ENCODE measurements around the gene PEX14.
"Not testable (repeated sequence)": the region's sequence is repeated elsewhere in the genome, so short reads cannot be mapped to it uniquely, and the experiment has no call there.

Gene PEX14

GRCh38 chr1:10444248-10444647, 30.5 kb upstream of the PEX14 start:
- no peak overlapping the region for H3K4me3 Mint-ChIP-seq
- H3K27me3 Mint-ChIP-seq: no peaks in the 10 kb centered on the region
- H3K4me1 Mint-ChIP-seq: no peaks in the 10 kb centered on the region
- no peaks in the 10 kb centered on the region for H3K36me3 Mint-ChIP-seq
- H3K9me3 Mint-ChIP-seq: no peaks in the 10 kb centered on the region
- H3K27ac Mint-ChIP-seq: no peak overlapping the region

- Mint-ChIP-seq H3K36me3 (no peaks in the 10 kb centered on the region), H3K9me3 (no peaks in the 10 kb centered on the region), H3K4me1 (no peaks in the 10 kb centered on the region), H3K4me3 (no peak overlapping the region), H3K27me3 (no peaks in the 10 kb centered on the region), H3K27ac (no peak overlapping the region)
These were observed 29.9 kb upstream of the PEX14 start for GRCh38 chr1:10444795-10445397.

DNA sequence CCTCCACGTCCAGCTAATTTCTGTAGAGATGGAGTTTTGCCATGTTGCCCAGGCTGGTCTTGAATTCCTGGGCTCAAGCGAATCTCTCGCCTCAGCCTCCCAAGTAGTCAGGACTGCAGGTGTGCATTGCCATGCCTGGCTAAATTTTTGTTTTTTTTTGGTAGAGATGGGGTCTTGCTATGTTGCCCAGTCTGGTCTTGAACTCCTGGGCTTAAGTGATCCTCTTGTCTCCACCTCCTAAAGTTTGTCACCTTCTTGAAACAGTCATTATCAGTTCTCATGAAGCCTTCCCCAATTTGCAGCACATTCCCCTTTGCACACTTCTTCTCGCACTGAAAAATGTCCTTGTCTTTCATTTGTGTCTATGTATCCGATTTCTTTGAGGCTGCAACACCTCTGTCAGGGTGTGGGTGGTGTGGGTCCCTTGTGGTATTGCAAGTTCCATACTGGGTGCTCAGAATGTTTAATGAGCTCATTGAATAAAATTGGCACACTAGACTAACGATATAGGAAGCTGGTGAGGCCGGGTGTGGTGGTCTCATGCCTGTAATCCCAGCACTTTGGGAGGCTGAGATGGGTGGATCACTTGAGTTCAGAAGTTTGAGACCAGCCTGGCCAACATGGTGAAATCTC, 27.8 kb upstream of the PEX14 start:
- no peak overlapping the region for H3K4me3 Mint-ChIP-seq
- no peaks in the 10 kb centered on the region for H3K36me3 Mint-ChIP-seq
- H3K27me3 Mint-ChIP-seq: no peaks in the 10 kb centered on the region
- no peaks in the 10 kb centered on the region for H3K9me3 Mint-ChIP-seq
- no peaks in the 10 kb centered on the region for H3K4me1 Mint-ChIP-seq
- no peak overlapping the region for H3K27ac Mint-ChIP-seq

DNA sequence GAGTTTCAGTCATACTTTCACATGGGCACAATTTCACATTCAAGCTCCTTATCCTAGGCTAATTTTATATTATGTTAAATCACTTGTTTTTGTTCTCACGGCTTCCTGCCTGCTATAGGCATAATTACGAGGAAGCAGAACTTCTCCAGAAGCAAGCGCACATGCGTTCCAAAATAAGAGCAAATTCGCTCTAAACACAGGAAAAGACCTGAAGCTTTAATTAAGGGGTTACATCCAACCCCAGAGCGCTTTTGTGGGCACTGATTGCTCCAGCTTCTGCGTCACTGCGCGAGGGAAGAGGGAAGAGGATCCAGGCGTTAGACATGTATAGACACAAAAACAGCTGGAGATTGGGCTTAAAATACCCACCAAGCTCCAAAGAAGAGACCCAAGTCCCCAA, 25.0 kb upstream of the PEX14 start, which contains the start of gene CORT:
Gene CORT, plus strand, starts transcription at position 281 of the 400 bp plus-strand sequence. CDS start 193 bp downstream, outside the sequence.
- H3K27ac Mint-ChIP-seq: no peak within 1 kb of the TSS
- no peaks in the 10 kb centered on the region for H3K4me1 Mint-ChIP-seq
- H3K27me3 Mint-ChIP-seq: no peaks in the 10 kb centered on the region
- H3K9me3 Mint-ChIP-seq: no peaks in the 10 kb centered on the region
- no peak within 1 kb of the TSS for H3K4me3 Mint-ChIP-seq
- no peaks in the 10 kb centered on the region for H3K36me3 Mint-ChIP-seq

- Mint-ChIP-seq H3K4me3 (no peak overlapping the region), H3K4me1 (no peaks in the 10 kb centered on the region), H3K36me3 (no peaks in the 10 kb centered on the region), H3K27ac (no peak overlapping the region), H3K9me3 (no peaks in the 10 kb centered on the region), H3K27me3 (no peaks in the 10 kb centered on the region)
These were observed 24.5 kb upstream of the PEX14 start for GRCh38 chr1:10450156-10450814.

DNA sequence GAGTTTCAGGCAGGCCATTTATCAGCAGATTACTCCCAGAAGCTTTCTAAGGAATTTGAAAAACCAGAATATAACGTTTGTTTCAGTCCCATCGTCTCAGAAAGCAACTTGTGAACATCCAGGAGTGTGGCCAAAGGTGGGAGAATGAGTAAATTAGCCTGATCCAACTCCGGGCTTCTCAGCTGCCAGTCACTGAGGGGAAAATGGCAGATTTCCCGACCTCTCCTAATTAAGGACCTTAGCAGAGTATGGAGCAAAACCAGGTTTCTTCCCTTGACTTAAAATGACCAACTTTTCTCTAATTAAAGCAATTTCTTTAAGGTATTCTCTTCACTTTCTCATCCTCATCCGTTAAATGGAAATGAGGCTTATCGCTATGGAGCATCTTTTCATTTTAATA, 23.9 kb upstream of the PEX14 start:
- no peaks in the 10 kb centered on the region for H3K4me1 Mint-ChIP-seq
- no peak overlapping the region for H3K4me3 Mint-ChIP-seq
- H3K36me3 Mint-ChIP-seq: no peaks in the 10 kb centered on the region
- no peaks in the 10 kb centered on the region for H3K27me3 Mint-ChIP-seq
- H3K27ac Mint-ChIP-seq: no peak overlapping the region
- no peaks in the 10 kb centered on the region for H3K9me3 Mint-ChIP-seq

DNA sequence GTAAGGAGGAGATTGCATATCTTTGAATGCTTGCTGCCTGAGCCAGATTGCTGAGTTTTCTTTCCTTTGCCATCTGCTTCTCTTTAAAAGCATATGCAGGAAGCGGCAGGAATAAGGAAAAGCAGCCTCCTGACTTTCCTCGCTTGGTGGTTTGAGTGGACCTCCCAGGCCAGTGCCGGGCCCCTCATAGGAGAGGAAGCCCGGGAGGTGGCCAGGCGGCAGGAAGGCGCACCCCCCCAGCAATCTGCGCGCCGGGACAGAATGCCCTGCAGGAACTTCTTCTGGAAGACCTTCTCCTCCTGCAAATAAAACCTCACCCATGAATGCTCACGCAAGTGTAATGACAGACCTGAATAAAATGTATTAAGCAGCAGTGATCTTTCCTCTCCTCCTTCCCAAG, 23.5 kb upstream of the PEX14 start:
- H3K27ac Mint-ChIP-seq: no peak overlapping the region
- H3K9me3 Mint-ChIP-seq: no peaks in the 10 kb centered on the region

DNA sequence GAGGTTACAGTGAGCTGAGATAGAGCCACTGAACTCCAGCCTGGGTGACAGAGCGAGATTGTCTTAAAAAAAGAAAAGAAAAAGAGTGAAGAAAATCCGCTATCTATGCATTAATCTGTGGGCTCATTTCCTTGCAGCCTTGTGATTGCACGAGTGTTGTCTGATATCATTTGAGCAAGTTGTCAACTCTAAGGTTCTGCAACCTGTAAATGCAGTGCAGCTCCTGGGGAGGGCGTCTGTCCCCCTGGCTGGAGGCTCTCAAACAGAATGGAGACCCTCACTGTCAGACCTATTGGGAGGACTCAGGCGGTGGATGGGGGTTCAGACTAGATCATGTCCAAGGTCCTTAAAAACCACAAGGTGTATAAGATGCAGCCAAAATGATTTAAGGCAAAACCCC, 18.7 kb upstream of the PEX14 start:
- H3K36me3 Mint-ChIP-seq: peaks cover 2% of the 10 kb centered on the region

More for the DNA sequence above, 23.5 kb upstream of the PEX14 start:
- no peak overlapping the region for H3K4me3 Mint-ChIP-seq
- H3K36me3 Mint-ChIP-seq: peaks cover 2% of the 10 kb centered on the region
- no peaks in the 10 kb centered on the region for H3K4me1 Mint-ChIP-seq
- no peaks in the 10 kb centered on the region for H3K27me3 Mint-ChIP-seq

DNA sequence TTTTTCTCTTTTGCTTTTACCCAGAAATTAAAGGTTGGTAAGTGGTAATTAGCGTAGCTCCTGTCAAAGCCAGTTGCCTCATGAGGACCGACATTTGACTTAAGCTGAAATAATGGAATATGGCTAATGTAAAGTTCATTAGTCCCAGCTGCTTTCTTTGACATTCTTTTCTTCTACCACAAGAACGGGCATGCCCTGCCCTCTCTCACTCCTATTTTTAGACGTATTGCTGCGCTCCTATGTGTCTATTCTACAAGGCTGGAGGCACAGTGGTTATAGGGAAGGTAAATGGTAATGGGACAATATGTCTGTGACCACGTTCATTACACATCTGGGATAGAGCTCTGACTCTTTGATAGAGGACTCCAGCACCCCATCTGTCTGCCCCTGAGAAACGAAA, 18.1 kb upstream of the PEX14 start:
- Mint-ChIP-seq H3K27ac (no peak overlapping the region), H3K9me3 (no peaks in the 10 kb centered on the region), H3K36me3 (peaks cover 2% of the 10 kb centered on the region), H3K4me1 (peaks cover 14% of the 10 kb centered on the region), H3K4me3 (no peak overlapping the region), H3K27me3 (no peaks in the 10 kb centered on the region)

More for the DNA sequence above, 18.7 kb upstream of the PEX14 start:
- H3K4me3 Mint-ChIP-seq: no peak overlapping the region
- no peaks in the 10 kb centered on the region for H3K9me3 Mint-ChIP-seq
- H3K4me1 Mint-ChIP-seq: peaks cover 14% of the 10 kb centered on the region
- H3K27me3 Mint-ChIP-seq: no peaks in the 10 kb centered on the region
- H3K27ac Mint-ChIP-seq: no peak overlapping the region

GRCh38 chr1:10457462-10457861, 17.3 kb upstream of the PEX14 start:
- not testable (repeated sequence) for H3K4me3 Mint-ChIP-seq, H3K27me3 Mint-ChIP-seq, H3K9me3 Mint-ChIP-seq, H3K27ac Mint-ChIP-seq, H3K36me3 Mint-ChIP-seq
- H3K4me1 Mint-ChIP-seq: peaks cover 14% of the 10 kb centered on the region

DNA sequence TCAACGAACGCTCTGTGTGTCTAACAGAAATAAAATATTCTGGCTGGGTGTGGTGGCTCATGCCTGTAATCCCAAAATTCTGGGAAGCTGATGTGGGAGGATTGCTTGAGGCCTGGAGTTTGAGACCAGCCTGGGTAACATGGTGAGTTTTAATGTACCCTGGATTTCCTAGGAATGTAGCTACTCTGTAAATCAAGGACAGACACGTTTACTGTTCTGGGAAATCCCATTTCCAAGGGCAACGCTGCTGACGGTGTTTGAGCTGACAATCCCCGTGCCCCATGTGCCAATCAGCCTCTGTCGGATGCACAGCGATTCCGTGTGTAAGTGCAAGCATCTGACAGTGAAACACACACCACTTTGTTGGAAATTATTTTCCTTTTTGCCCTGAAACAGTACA, 16.9 kb upstream of the PEX14 start:
- Mint-ChIP-seq H3K27ac (no peak overlapping the region), H3K36me3 (peaks cover 2% of the 10 kb centered on the region), H3K9me3 (no peaks in the 10 kb centered on the region), H3K4me3 (no peak overlapping the region), H3K4me1 (peaks cover 14% of the 10 kb centered on the region), H3K27me3 (no peaks in the 10 kb centered on the region)

DNA sequence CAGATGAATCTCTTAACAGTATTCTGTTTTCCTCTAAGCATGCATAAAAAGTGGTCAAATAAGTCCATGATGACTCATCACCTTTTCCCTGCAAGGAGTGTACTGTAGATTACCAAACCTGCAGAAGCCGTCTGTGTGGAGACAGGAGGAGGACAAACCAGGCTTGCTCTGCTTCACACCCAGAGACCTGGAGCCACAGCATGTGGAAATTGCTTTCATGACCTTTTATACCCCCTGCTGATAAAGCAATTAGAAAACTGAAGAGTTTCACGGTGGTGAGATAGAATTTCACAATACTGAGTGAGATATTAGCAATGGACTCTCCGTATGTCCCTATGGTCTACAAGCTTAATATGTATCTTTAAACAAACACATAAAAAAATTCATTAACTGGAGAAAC, 15.6 kb upstream of the PEX14 start:
- H3K27ac Mint-ChIP-seq: no peak overlapping the region
- no peaks in the 10 kb centered on the region for H3K9me3 Mint-ChIP-seq
- H3K4me3 Mint-ChIP-seq: no peak overlapping the region
- H3K4me1 Mint-ChIP-seq: peaks cover 14% of the 10 kb centered on the region
- peaks cover 2% of the 10 kb centered on the region for H3K36me3 Mint-ChIP-seq
- no peaks in the 10 kb centered on the region for H3K27me3 Mint-ChIP-seq

GRCh38 chr1:10467078-10467477, 7.7 kb upstream of the PEX14 start:
- H3K36me3 Mint-ChIP-seq: peaks cover 8% of the 10 kb centered on the region
- no peaks in the 10 kb centered on the region for H3K9me3 Mint-ChIP-seq
- no peaks in the 10 kb centered on the region for H3K27me3 Mint-ChIP-seq
- H3K4me3 Mint-ChIP-seq: no peak overlapping the region
- H3K27ac Mint-ChIP-seq: no peak overlapping the region
- H3K4me1 Mint-ChIP-seq: peaks cover 9% of the 10 kb centered on the region

DNA sequence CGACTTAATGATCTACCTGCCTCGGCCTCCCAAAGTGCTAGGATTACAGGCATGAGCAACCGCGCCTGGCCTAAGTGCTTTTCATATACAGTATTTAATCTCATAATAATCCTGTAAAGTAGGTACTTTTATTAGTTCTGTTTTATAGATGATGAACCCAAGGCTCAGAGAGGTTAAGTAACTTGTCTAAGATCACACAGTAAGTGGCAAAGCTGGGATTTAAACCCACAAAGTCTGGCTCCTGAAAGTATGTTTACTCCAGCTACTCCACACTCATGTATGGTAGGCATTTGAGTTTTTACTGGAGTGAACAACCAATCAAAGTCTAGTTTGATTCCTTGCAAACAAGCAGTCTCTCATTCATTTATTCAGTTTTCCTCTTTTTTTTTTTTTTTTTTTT, 4.7 kb upstream of the PEX14 start:
- H3K36me3 Mint-ChIP-seq: peaks cover 8% of the 10 kb centered on the region
- peaks cover 28% of the 10 kb centered on the region for H3K4me1 Mint-ChIP-seq
- no peaks in the 10 kb centered on the region for H3K9me3 Mint-ChIP-seq

GRCh38 chr1:10471411-10472219, 3.1 kb upstream of the PEX14 start:
- Mint-ChIP-seq H3K9me3 (no peaks in the 10 kb centered on the region), H3K4me1 (peaks cover 42% of the 10 kb centered on the region), H3K27ac (peak overlapping the region; percentile 91), H3K27me3 (no peaks in the 10 kb centered on the region), H3K4me3 (peak overlapping the region; percentile 97), H3K36me3 (peaks cover 8% of the 10 kb centered on the region)

More for the DNA sequence above, 4.7 kb upstream of the PEX14 start:
- no peaks in the 10 kb centered on the region for H3K27me3 Mint-ChIP-seq
- H3K4me3 Mint-ChIP-seq: no peak overlapping the region
- H3K27ac Mint-ChIP-seq: no peak overlapping the region

Data from activated naive CD4-positive, alpha-beta T cell treated with anti-CD3 and anti-CD28 coated beads, Interleukin-2, amount 50 U/mL, for 24 hours (primary cell).